Esophagus squamous epithelium (tissue), 4 donors: ENCODE results near the gene SHLD1.

Experiments used
- POLR2A ChIP-seq, 4 donors: fragments of 450-650 bp; IDR thresholded peaks; one replicate each; pipeline ENCODE4 v1.6.1; 2017; ENCODE audit warnings: antibody characterized with exemption in 4 of 4, mild to moderate bottlenecking in 4 of 4, moderate library complexity in 3 of 4
- TF ChIP-seq, protein P1 (sequence below), 6 experiments: fragments of 450-650 bp in 4 of 6; fragments of 200-600 bp in 2 of 6; sonication (generic) in 2 of 6; IDR thresholded peaks; one replicate each; pipeline ENCODE4 v1.5.1; 2016 to 2019; ENCODE audit warnings: antibody characterized with exemption in 6 of 6, mild to moderate bottlenecking in 4 of 6, moderate library complexity in 4 of 6

DNA sequence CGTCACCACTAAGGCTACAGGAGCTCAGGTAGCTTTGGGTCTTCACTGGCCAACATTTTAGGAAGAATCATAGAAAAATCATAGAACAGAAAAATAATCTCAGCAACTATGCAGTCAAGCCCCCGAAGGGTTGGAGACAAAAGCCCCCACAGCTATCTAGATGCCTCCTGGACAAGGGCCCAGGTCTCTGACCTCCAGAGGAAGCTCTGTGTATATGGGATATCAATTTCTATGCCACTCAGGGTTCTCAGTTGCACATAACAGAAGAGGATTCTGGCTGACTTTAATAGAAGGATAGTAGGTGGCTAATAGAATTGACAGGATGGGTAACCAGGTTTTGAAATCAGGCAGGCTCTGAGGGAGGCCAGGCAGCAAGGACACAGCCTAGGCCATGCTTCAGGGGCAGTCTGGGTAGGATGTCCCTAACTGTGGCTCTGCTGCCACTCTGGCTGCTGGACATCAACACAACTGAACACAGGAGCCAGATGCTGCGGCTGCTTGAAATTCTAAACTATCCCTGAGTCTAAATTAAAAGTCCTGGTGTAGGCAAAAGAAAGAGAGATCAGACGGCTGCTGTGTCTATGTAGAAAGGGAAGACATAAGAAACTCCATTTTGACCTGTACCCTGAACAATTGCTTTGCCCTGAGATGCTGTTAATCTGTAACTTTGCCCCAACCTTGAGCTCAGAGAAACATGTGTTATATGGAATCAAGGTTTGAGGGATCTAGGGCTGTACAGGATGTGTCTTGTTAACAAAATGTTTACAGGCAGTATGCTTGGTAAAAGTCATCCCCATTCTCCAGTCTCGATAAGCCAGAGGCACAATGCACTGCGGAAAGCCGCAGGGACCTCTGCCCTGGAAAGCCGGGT lies 134.5 kb downstream of the SHLD1 start:
- TF ChIP-seq, protein P1, sequence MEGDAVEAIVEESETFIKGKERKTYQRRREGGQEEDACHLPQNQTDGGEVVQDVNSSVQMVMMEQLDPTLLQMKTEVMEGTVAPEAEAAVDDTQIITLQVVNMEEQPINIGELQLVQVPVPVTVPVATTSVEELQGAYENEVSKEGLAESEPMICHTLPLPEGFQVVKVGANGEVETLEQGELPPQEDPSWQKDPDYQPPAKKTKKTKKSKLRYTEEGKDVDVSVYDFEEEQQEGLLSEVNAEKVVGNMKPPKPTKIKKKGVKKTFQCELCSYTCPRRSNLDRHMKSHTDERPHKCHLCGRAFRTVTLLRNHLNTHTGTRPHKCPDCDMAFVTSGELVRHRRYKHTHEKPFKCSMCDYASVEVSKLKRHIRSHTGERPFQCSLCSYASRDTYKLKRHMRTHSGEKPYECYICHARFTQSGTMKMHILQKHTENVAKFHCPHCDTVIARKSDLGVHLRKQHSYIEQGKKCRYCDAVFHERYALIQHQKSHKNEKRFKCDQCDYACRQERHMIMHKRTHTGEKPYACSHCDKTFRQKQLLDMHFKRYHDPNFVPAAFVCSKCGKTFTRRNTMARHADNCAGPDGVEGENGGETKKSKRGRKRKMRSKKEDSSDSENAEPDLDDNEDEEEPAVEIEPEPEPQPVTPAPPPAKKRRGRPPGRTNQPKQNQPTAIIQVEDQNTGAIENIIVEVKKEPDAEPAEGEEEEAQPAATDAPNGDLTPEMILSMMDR (IDR thresholded peaks at IDR 0.05) = no peak
- no peak for TF ChIP-seq POLR2A (IDR thresholded peaks at IDR 0.05)
